Mesenteric fat pad (tissue), 1 donor: ENCODE results near the gene ZNF12. TPM values are rescaled to one million over a fixed set of nuclear protein-coding genes. Genes with fewer than 3 reads are reported as not detected.
A peak's percentile ranks its signal among the peaks of the same experiment; 100 is the strongest.
"Not testable (repeated sequence)": the region's sequence is repeated elsewhere in the genome, so short reads cannot be mapped to it uniquely, and the experiment has no call there.

Experiments
- DNase-seq: peaks from one replicate; pipeline ENCODE4 v3.0.0-alpha.2; 2020; ENCODE audit warnings: low spot score
- total RNA-seq: library from RNA; stranded (reverse); fragmentation: NEBNext Ultra II Directional; extraction: Animal tissue kit (Norgen Biotek cat#: 25700); gene quantifications from one replicate; pipeline ENCODE4 v1.2.1, GENCODE V29; 2021
- donor health status: DM: yes; HTN: yes; CAD: no.

Gene ZNF12
- total RNA-seq, 1 donor from 2014 or later, result 16.6 TPM

- DNase-seq, result no peak
These were observed 15.1 kb downstream of the ZNF12 start for GRCh38 chr7:6691609-6692106.

DNA sequence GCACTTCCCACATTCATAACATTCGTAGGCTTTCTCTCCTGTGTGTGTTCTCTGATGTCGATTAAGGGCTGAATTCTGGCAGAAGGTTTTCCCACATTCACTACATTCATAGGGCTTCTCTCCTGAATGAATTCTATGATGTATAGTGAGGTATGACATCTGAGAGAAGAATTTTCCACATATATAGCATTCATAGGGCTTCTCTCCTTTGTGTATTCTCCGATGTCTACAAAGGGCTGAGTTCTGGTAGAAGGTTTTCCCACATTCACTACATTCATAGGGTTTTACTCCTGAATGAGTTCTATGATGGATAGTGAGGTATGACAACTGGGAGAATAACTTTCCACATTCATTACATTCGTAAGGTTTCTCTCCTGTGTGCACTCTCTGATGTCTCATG, 15.6 kb downstream of the ZNF12 start:
- no peak for DNase-seq

DNA sequence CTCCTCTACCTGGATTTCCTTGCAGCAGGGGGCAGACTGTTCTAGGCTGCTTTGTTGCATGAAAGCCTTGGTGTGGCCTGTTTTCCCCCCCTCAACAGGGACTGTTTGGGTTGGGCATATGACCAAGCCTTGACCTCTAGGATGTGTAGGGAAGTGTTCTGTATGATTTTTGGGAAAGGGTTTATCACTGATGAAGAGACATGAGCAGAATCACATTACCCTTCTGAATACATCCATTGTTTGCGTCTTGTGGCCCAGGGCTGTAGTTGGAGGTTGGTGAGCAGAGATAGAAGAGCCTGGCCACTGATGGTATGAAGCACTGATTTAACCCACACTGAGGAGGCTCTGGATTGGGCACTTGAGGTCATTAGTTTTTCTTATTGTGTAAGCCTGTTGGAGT, 26.6 kb downstream of the ZNF12 start:
- DNase-seq, result no peak

- DNase-seq, result no peak
These were observed 30.8 kb downstream of the ZNF12 start for GRCh38 chr7:6675807-6676405.

- DNase-seq, result not testable (repeated sequence)
These were observed 35.9 kb downstream of the ZNF12 start for GRCh38 chr7:6670851-6671250.

DNA sequence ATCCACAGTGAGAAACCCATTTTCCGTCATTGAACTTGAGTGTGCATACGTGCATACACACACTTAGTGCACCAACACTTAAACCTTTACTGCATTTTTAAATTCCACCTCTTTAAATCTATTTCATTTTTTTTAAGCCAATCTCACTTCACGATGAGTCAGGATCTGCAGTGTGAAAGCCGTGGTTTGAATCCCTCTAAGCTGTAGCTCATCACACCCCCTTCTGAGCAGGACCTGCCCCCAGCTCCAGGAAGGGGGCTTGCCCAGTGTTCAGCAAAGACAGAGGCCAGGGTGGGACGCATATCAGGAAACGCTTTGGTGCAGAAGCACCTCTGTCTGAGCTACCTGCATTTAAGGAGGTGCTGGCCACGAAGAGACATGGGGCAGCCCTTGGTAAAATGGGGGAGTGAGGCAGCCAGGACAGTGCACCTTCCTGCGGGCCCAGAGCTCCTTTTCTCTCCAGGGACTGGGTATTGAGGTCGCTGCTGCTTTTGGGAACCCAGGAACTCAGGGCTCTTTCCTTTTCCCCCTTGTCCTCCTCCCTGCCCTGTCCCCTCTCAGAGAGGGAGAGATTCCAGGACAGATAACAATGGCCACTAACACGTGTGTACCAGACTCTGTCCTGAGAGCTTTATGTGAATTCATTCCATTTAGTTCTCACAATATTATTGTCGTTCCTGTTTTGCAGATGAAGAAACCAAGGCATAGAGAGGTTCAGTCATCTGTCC, 48.0 kb downstream of the ZNF12 start:
- no peak for DNase-seq

- peak; percentile 80 for DNase-seq
These were observed 50.3 kb downstream of the ZNF12 start for GRCh38 chr7:6656413-6656812.

DNA sequence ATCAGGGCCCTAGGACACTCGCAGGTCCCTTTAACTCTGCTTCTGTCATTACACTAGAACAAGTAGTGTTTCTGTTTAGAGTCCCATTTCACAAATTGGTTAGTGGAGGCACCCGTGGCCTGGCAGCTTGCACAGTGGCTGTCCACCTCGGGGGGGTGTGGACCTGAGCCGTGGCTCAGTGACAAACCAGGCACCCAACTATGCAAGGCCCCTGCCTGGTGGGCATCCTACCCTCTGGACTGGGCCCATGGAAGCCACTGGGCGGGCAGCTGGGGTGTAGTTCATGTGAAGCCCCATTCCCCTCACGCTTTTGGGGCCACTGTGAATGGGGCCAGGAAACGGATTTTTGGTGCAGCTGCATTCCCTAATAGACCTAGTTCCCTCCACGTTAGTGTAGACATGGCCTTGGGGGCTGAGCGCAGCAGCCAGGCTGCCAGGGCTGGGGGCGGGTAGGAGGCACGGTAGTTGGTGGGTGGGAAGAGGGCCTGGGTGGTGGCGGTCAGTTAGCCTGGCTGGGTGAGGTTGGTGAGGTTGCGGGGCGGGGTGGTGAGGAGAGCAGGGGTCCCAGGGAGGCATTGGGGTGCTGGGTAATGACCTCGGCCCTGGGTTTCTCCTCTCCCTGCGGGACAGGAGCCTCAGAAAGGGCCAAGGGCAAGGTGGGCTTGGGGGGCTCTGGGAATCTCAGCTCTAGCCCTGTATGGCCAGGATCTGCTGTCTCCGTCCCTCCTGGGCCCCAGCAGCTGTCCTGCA, 50.9 kb downstream of the ZNF12 start:
- peak; percentile 64 for DNase-seq

- DNase-seq, result peak; percentile 89
These were observed 51.7 kb downstream of the ZNF12 start for GRCh38 chr7:6654842-6655610.

DNA sequence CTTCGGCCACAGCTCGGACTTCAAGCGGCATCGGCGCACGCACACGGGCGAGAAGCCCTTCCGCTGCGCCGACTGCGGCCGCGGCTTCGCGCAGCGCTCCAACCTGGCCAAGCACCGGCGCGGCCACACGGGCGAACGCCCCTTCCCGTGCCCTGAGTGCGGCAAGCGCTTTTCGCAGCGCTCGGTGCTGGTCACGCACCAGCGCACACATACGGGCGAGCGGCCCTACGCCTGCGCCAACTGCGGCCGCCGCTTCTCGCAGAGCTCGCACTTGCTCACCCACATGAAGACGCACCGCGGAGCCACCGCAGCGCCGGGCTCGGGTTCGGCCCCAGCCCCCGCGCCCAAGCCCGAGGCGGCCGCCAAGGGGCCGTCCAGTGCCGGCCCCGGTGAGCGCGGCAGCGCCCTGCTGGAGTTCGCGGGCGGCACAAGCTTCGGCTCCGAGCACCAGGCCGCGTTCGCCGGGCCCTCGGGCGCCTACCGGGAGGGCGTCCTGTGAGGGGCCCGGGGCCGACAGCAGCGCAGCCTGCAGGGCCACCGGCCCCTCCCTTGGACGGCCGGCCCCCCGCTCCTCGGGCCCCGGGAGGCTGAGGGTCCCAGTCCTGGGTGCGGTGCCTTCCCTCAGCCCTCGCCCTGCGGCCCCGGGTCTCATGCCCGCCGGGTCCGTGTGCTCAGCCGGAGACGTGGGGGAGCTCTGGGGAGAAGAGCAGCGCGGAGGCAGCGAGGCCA, 52.5 kb downstream of the ZNF12 start:
- DNase-seq, result peak; percentile 76

- DNase-seq, result peak; percentile 65
These were observed 53.4 kb downstream of the ZNF12 start for GRCh38 chr7:6653071-6654003.

- DNase-seq, result peak; percentile 87
These were observed 54.2 kb downstream of the ZNF12 start for GRCh38 chr7:6652446-6653011.

DNA sequence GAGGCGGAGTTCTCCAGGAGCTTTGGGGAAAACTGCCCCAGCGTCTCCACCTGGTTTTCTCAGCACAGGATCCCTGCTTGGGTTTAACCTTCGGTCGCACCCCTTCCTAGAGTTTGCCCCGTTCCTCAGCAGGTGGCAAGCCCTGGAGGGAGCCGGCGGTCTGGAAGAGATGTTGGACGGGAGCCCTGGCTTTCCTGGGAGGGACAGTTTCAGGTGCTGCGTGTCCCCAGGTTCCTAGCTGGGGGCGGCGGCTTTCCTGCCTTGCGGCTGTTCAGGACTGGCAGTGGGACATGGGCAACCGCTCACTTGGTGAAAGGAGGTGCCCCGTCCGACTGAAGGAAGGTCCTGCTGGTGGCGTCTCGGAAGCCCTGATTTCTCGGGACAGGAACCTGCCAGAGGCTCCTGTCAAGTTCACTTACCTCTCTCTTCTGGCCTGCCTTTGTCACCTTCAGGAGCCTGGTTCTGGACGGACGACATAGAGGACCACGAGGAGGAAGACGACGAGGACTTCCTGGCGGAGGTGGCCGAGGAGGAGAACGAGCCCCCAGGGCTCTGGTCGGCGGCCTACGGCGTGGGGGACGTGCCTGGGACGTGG, 54.8 kb downstream of the ZNF12 start:
- DNase-seq, result peak; percentile 84

DNA sequence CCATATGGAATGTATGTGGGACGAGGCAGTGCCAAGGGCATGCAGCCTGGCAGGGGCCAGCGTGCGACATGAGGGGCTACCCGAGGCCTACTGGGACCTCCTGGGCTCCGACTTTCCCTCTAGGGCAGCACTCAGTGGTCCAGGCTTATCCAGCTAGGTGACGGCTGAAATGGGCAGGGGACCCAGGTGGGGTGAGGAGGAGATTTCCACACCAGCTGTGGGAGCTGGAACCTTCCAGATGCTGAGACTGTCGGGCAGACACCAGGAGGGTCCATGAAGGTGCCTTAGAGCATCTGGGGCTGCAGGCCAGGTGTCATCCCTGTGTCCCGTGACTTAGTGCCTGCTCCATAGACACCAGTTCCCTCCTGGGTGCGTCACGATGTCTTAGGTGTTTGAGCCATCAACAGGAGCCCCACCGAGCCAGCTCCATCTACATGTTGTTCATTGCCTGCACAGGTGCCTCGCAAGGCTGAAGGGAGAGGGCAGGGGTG, 56.2 kb downstream of the ZNF12 start:
- no peak for DNase-seq

- no peak for DNase-seq
These were observed 56.7 kb downstream of the ZNF12 start for GRCh38 chr7:6650086-6650485.

DNA sequence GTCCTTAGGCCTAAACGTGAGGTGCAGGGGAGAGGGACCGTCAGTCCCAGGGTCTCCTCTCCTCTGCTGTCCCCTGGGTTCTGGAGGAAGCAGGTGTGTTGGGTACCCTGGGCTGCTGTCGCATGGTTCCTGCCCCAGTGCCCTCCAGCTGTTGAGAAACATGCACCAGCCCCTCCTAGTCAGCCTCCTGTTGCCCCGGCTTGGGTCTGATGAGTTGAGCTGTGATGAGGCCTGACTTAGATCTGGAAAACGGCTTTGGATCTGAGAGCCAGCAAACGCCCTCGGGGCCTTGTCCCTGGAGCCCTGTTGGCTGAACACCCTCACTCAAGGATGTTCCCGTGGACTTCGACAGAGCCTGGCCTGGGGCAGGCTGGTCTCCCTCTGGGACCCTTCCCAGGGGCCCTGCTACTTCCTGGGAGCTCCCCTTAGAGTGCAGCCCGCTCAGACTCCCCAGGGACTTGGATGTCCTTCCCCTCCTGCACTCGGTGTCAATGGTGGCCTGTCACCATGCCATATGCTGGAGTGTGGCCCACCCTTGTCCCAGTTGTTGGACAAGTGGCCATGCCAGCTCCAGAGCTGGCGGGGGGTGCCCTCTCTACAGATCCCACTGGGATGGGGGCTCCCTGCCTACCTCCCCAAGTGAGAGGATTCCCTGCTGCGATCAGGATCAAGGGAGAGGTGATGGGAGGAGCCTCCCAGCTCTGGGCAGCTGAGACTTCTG, 57.3 kb downstream of the ZNF12 start:
- no peak for DNase-seq

GRCh38 chr7:6648815-6649104, 58.0 kb downstream of the ZNF12 start:
- no peak for DNase-seq
